ENCODE data around the gene ZNF385B. TPM values are rescaled to one million over a fixed set of nuclear protein-coding genes. Genes with fewer than 3 reads are reported as not detected.

Gene ZNF385B
- total and polyA plus RNA-seq, 5 donors from 2014 or later: not detected

GRCh38 chr2:179435566-179435965 lies 425.8 kb downstream of the ZNF385B start:
- H3K27me3 ChIP-seq (ENCODE audit: control insufficient read depth, insufficient read depth, low read length): no peaks in the 10 kb centered on the region
- peak overlapping the region in 1 of 4 donors; percentile 38 for H3K4me3 Mint-ChIP-seq
- H3K4me1 ChIP-seq (ENCODE audit: control insufficient read depth, insufficient read depth, low read length, poor library complexity, severe bottlenecking): no peaks in the 10 kb centered on the region
- no peak for DNase-seq
- no peaks in the 10 kb centered on the region for H3K4me1 Mint-ChIP-seq
- no peaks in the 10 kb centered on the region for H3K36me3 Mint-ChIP-seq
- H3K4me3 ChIP-seq (ENCODE audit: low read depth, low read length): no peak overlapping the region
- H3K9me3 Mint-ChIP-seq: peaks cover 0 to 1% (median 0%) of the 10 kb centered on the region in 7 donors
- no peak for ATAC-seq (ENCODE audit: low read depth in 2 of 2)
- no peak overlapping the region for H3K27ac Mint-ChIP-seq
- peaks cover 29% of the 10 kb centered on the region for H3K27me3 Mint-ChIP-seq
- no peaks in the 10 kb centered on the region for H3K9me3 ChIP-seq (ENCODE audit: control insufficient read depth in 2 of 2, low read length in 2 of 2)
- no peaks in the 10 kb centered on the region for H3K36me3 ChIP-seq (ENCODE audit: control insufficient read depth, insufficient read depth, low read length)
- H3K27ac ChIP-seq (ENCODE audit: insufficient read depth, low read length, poor library complexity, severe bottlenecking): no peak overlapping the region

- peaks cover under 1% of the 10 kb centered on the region for H3K27me3 ChIP-seq (ENCODE audit: control insufficient read depth, insufficient read depth, low read length)
- Mint-ChIP-seq H3K27me3 (peaks cover 26% of the 10 kb centered on the region), H3K9me3 (peaks cover 0 to 1% (median 0%) of the 10 kb centered on the region in 7 donors), H3K4me1 (no peaks in the 10 kb centered on the region), H3K36me3 (no peaks in the 10 kb centered on the region), H3K27ac (no peak overlapping the region), H3K4me3 (peak overlapping the region in 1 of 4 donors; percentile 38)
- ATAC-seq (ENCODE audit: low read depth in 2 of 2) (no peak), DNase-seq (no peak)
- no peaks in the 10 kb centered on the region for H3K4me1 ChIP-seq (ENCODE audit: control insufficient read depth, insufficient read depth, low read length, poor library complexity, severe bottlenecking)
- no peak overlapping the region for H3K27ac ChIP-seq (ENCODE audit: insufficient read depth, low read length, poor library complexity, severe bottlenecking)
- no peaks in the 10 kb centered on the region for H3K36me3 ChIP-seq (ENCODE audit: control insufficient read depth, insufficient read depth, low read length)
- H3K9me3 ChIP-seq (ENCODE audit: control insufficient read depth in 2 of 2, low read length in 2 of 2): no peaks in the 10 kb centered on the region
- no peak overlapping the region for H3K4me3 ChIP-seq (ENCODE audit: low read depth, low read length)
Measured at GRCh38 chr2:179435000-179435399, 426.4 kb downstream of the ZNF385B start.

GRCh38 chr2:179434357-179434756 lies 427.1 kb downstream of the ZNF385B start:
- no peaks in the 10 kb centered on the region for H3K4me1 Mint-ChIP-seq
- DNase-seq: no peak
- H3K4me3 Mint-ChIP-seq: no peak overlapping the region

GRCh38 chr2:179432751-179433150 lies 428.7 kb downstream of the ZNF385B start:
- Histone ChIP-seq H3K27ac (ENCODE audit: insufficient read depth, low read length, poor library complexity, severe bottlenecking) (no peak overlapping the region), H3K4me1 (ENCODE audit: control insufficient read depth, insufficient read depth, low read length, poor library complexity, severe bottlenecking) (no peaks in the 10 kb centered on the region), H3K4me3 (ENCODE audit: low read depth, low read length) (no peak overlapping the region), H3K36me3 (ENCODE audit: control insufficient read depth, insufficient read depth, low read length) (no peaks in the 10 kb centered on the region), H3K9me3 (ENCODE audit: control insufficient read depth in 2 of 2, low read length in 2 of 2) (no peaks in the 10 kb centered on the region), H3K27me3 (ENCODE audit: control insufficient read depth, insufficient read depth, low read length) (peaks cover 4% of the 10 kb centered on the region)
- Mint-ChIP-seq H3K36me3 (no peaks in the 10 kb centered on the region), H3K27ac (no peak overlapping the region), H3K27me3 (peaks cover 18% of the 10 kb centered on the region), H3K4me1 (no peaks in the 10 kb centered on the region), H3K9me3 (no peaks in the 10 kb centered on the region), H3K4me3 (no peak overlapping the region)
- ATAC-seq (ENCODE audit: low read depth in 2 of 2) (no peak), DNase-seq (no peak)

More at GRCh38 chr2:179434357-179434756, 427.1 kb downstream of the ZNF385B start:
- H3K36me3 Mint-ChIP-seq: no peaks in the 10 kb centered on the region
- no peaks in the 10 kb centered on the region for H3K9me3 Mint-ChIP-seq
- Histone ChIP-seq H3K36me3 (ENCODE audit: control insufficient read depth, insufficient read depth, low read length) (no peaks in the 10 kb centered on the region), H3K27ac (ENCODE audit: insufficient read depth, low read length, poor library complexity, severe bottlenecking) (no peak overlapping the region), H3K4me3 (ENCODE audit: low read depth, low read length) (no peak overlapping the region), H3K27me3 (ENCODE audit: control insufficient read depth, insufficient read depth, low read length) (peaks cover 2% of the 10 kb centered on the region), H3K4me1 (ENCODE audit: control insufficient read depth, insufficient read depth, low read length, poor library complexity, severe bottlenecking) (no peaks in the 10 kb centered on the region), H3K9me3 (ENCODE audit: control insufficient read depth in 2 of 2, low read length in 2 of 2) (no peaks in the 10 kb centered on the region)
- no peak overlapping the region for H3K27ac Mint-ChIP-seq
- ATAC-seq (ENCODE audit: low read depth in 2 of 2): no peak
- peaks cover 23% of the 10 kb centered on the region for H3K27me3 Mint-ChIP-seq

GRCh38 chr2:179429597-179429996 lies 431.8 kb downstream of the ZNF385B start:
- no peaks in the 10 kb centered on the region for H3K36me3 ChIP-seq (ENCODE audit: control insufficient read depth, insufficient read depth, low read length)
- peaks cover 26% of the 10 kb centered on the region for H3K27me3 Mint-ChIP-seq
- H3K4me1 ChIP-seq (ENCODE audit: control insufficient read depth, insufficient read depth, low read length, poor library complexity, severe bottlenecking): no peaks in the 10 kb centered on the region
- DNase-seq (no peak), ATAC-seq (ENCODE audit: low read depth in 2 of 2) (no peak)
- no peak overlapping the region for H3K27ac Mint-ChIP-seq
- H3K4me3 Mint-ChIP-seq: no peak overlapping the region
- no peaks in the 10 kb centered on the region for H3K4me1 Mint-ChIP-seq
- H3K27ac ChIP-seq (ENCODE audit: insufficient read depth, low read length, poor library complexity, severe bottlenecking): no peak overlapping the region
- H3K27me3 ChIP-seq (ENCODE audit: control insufficient read depth, insufficient read depth, low read length): peaks cover 8% of the 10 kb centered on the region
- H3K36me3 Mint-ChIP-seq: no peaks in the 10 kb centered on the region
- no peak overlapping the region for H3K4me3 ChIP-seq (ENCODE audit: low read depth, low read length)
- H3K9me3 ChIP-seq (ENCODE audit: control insufficient read depth in 2 of 2, low read length in 2 of 2): no peaks in the 10 kb centered on the region
- no peaks in the 10 kb centered on the region for H3K9me3 Mint-ChIP-seq

- Histone ChIP-seq H3K36me3 (ENCODE audit: control insufficient read depth, insufficient read depth, low read length) (no peaks in the 10 kb centered on the region), H3K9me3 (ENCODE audit: control insufficient read depth in 2 of 2, low read length in 2 of 2) (no peaks in the 10 kb centered on the region), H3K4me1 (ENCODE audit: control insufficient read depth, insufficient read depth, low read length, poor library complexity, severe bottlenecking) (no peaks in the 10 kb centered on the region), H3K4me3 (ENCODE audit: low read depth, low read length) (no peak overlapping the region), H3K27me3 (ENCODE audit: control insufficient read depth, insufficient read depth, low read length) (peaks cover 11% of the 10 kb centered on the region), H3K27ac (ENCODE audit: insufficient read depth, low read length, poor library complexity, severe bottlenecking) (no peak overlapping the region)
- Mint-ChIP-seq H3K27me3 (peaks cover 27% of the 10 kb centered on the region), H3K27ac (no peak overlapping the region), H3K36me3 (no peaks in the 10 kb centered on the region), H3K9me3 (no peaks in the 10 kb centered on the region), H3K4me1 (no peaks in the 10 kb centered on the region), H3K4me3 (no peak overlapping the region)
- DNase-seq: no peak
- ATAC-seq (ENCODE audit: low read depth in 2 of 2): no peak
Measured at GRCh38 chr2:179429060-179429471, 432.3 kb downstream of the ZNF385B start.

GRCh38 chr2:179428649-179429048 lies 432.8 kb downstream of the ZNF385B start:
- no peak for ATAC-seq (ENCODE audit: low read depth in 2 of 2)
- Mint-ChIP-seq H3K4me1 (no peaks in the 10 kb centered on the region), H3K9me3 (no peaks in the 10 kb centered on the region), H3K27ac (no peak overlapping the region), H3K27me3 (peaks cover 27% of the 10 kb centered on the region), H3K4me3 (no peak overlapping the region), H3K36me3 (no peaks in the 10 kb centered on the region)
- Histone ChIP-seq H3K27ac (ENCODE audit: insufficient read depth, low read length, poor library complexity, severe bottlenecking) (no peak overlapping the region), H3K36me3 (ENCODE audit: control insufficient read depth, insufficient read depth, low read length) (no peaks in the 10 kb centered on the region), H3K9me3 (ENCODE audit: control insufficient read depth in 2 of 2, low read length in 2 of 2) (no peaks in the 10 kb centered on the region), H3K27me3 (ENCODE audit: control insufficient read depth, insufficient read depth, low read length) (peaks cover 15% of the 10 kb centered on the region), H3K4me3 (ENCODE audit: low read depth, low read length) (no peak overlapping the region), H3K4me1 (ENCODE audit: control insufficient read depth, insufficient read depth, low read length, poor library complexity, severe bottlenecking) (no peaks in the 10 kb centered on the region)
- DNase-seq: no peak

GRCh38 chr2:179427065-179427464 lies 434.3 kb downstream of the ZNF385B start:
- H3K36me3 Mint-ChIP-seq: no peaks in the 10 kb centered on the region
- Histone ChIP-seq H3K27ac (ENCODE audit: insufficient read depth, low read length, poor library complexity, severe bottlenecking) (no peak overlapping the region), H3K4me1 (ENCODE audit: control insufficient read depth, insufficient read depth, low read length, poor library complexity, severe bottlenecking) (no peaks in the 10 kb centered on the region), H3K9me3 (ENCODE audit: control insufficient read depth in 2 of 2, low read length in 2 of 2) (no peaks in the 10 kb centered on the region), H3K27me3 (ENCODE audit: control insufficient read depth, insufficient read depth, low read length) (peaks cover 18% of the 10 kb centered on the region), H3K4me3 (ENCODE audit: low read depth, low read length) (no peak overlapping the region), H3K36me3 (ENCODE audit: control insufficient read depth, insufficient read depth, low read length) (no peaks in the 10 kb centered on the region)
- H3K9me3 Mint-ChIP-seq: no peaks in the 10 kb centered on the region
- peaks cover 25% of the 10 kb centered on the region for H3K27me3 Mint-ChIP-seq
- DNase-seq (no peak), ATAC-seq (ENCODE audit: low read depth in 2 of 2) (no peak)
- peaks cover 0 to 1% (median 0%) of the 10 kb centered on the region in 4 donors for H3K4me1 Mint-ChIP-seq
- no peak overlapping the region for H3K4me3 Mint-ChIP-seq
- H3K27ac Mint-ChIP-seq: no peak overlapping the region
